Posterior vena cava (tissue), 2 donors: ENCODE data around the gene RAPGEF5. TPM values are rescaled to one million over a fixed set of nuclear protein-coding genes. Genes with fewer than 3 reads are reported as not detected.

Source experiments
- DNase-seq: peaks from one replicate; pipeline ENCODE4 v3.0.0-alpha.2; 2020; ENCODE audit warnings: low spot score
- intact Hi-C, 2 donors: fragments of 100-400 bp; cut with DNase I; formaldehyde crosslinking; loops; one replicate each; pipeline versions ENCODE4 v1.14.1 to v1.14.2; 2022 to 2023
- total RNA-seq, 2 donors: library from RNA; stranded (reverse); fragmentation: NEBNext Ultra II Directional; extraction: Animal tissue kit (Norgen Biotek cat#: 25700); gene quantifications; one replicate each; pipeline ENCODE4 v1.2.1, GENCODE V29; 2021
- donor health status: DM: yes; HTN: yes; CAD: no.
- donor health status: DM: yes; HTN: yes; CAD: no.

The RAPGEF5 gene
- total RNA-seq, 2 donors from 2014 or later: 56.9 to 61.5 TPM

DNA sequence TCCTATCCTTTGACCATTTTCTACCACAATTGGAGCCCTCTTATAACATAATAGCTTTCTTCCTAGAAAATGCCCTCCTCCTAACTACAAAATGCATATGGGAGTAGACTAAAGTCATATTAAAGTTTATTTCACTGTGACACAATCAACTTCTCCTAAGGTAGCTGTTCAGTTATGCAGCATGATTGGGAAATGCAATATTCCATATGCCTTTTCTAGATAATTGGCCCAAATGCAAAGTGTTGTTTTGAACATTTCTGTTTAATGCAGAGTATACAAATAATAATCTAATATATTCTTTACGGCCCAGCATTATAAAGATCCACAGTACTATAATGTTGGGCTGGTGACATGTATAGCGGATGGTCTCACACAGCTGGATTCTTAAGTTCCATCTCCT, 205.1 kb downstream of the RAPGEF5 start:
- intact Hi-C loops: no loop called here
- DNase-seq: no peak

DNA sequence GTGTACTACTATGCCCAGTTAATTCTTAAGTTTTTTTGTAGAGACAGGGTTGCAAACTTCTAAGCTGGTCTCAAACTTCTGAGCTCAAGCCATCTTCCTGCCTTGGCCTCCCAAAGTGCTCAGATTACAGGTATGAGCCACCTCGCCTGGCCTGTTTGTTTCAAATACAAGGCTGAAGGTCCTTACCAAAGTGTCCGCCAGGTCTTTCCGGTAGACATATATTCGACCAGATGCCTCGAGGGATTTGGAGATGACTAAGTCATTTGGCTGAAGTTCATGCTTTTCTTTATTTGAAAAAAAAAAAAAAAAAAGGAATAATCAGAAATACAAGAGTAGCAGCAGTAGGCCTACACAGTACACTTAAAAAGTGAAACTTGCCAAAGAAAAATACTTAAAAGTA, 206.7 kb downstream of the RAPGEF5 start:
- intact Hi-C loops: no loop called here
- no peak for DNase-seq

- no peak for DNase-seq
- intact Hi-C loops: no loop called here
These were observed 209.1 kb downstream of the RAPGEF5 start for GRCh38 chr7:22147868-22148267.

- DNase-seq: no peak
- intact Hi-C loops: no loop called here
These were observed 209.9 kb downstream of the RAPGEF5 start for GRCh38 chr7:22146961-22147512.

GRCh38 chr7:22144950-22145349, 212.0 kb downstream of the RAPGEF5 start:
- DNase-seq: no peak
- intact Hi-C loops: no loop called here

- intact Hi-C loops: no loop called here
- no peak for DNase-seq
These were observed 213.5 kb downstream of the RAPGEF5 start for GRCh38 chr7:22143491-22143890.

GRCh38 chr7:22142572-22142971, 214.4 kb downstream of the RAPGEF5 start:
- no peak for DNase-seq

DNA sequence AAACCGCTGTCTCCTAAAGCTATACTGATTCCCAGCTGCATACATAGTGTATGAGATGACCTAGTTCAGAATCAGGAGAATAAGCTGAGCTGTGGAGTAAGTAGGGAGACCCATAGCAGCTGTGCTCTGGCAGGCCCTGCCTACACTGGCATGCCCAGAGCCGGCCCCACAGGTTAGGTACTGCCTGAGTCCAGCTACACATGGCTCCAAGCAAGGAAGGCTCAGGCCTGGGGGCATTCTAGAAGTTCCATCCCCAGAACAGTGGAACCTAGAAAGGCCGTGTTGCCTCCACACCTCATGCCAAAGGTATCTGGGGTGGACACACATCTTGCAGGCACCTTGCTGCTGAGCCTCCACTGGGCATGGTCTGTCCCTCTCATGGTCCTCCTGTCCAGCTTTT, 215.6 kb downstream of the RAPGEF5 start:
- no peak for DNase-seq
- intact Hi-C loops: no loop called here

More at GRCh38 chr7:22142572-22142971, 214.4 kb downstream of the RAPGEF5 start:
- intact Hi-C loops: no loop called here

- no peak for DNase-seq
- intact Hi-C loops: no loop called here
These were observed 216.4 kb downstream of the RAPGEF5 start for GRCh38 chr7:22140578-22140977.

DNA sequence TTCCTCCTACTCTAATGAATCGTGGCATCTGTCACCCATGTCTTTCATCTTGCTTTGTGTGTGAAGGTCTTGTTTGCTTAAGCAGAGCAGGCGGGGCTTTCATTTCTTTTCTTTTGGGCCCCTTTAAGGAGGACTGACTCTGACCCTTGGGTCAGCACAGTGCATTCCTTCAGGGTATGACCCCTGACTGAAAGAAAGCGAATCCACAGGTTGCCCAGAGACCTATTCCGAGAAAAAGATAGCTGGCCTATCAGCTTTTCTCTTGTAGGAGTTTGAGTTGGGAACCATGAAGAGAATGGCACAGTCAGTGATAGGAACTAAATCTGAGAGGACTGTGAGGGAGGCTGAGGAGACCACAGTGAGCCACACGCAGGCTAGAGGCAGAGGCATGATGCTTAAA, 218.1 kb downstream of the RAPGEF5 start:
- intact Hi-C loops: no loop called here
- DNase-seq: no peak

DNA sequence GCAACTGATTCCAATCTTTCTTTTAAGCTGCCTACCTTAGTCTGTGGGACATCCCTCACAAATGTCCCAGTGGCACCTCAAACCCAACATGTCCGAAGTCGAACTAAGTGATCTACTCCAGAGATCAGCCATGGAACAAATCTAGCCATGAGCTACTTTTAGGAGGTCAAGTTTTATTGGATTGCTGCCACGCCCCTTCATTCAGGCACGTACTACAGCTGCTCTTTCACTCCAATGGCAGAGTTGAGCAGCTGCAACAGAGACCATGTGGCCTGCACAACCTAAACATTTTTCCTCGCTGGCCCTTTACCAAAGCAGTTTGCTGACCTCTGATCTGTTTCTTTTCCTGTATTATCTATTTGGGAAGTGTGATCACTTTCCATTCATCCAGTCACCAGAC, 218.8 kb downstream of the RAPGEF5 start:
- intact Hi-C loops: no loop called here
- DNase-seq: no peak

GRCh38 chr7:22137466-22137865, 219.5 kb downstream of the RAPGEF5 start:
- intact Hi-C loops: no loop called here
- no peak for DNase-seq

GRCh38 chr7:22137026-22137425, 219.9 kb downstream of the RAPGEF5 start:
- intact Hi-C loops: no loop called here
- DNase-seq: no peak

DNA sequence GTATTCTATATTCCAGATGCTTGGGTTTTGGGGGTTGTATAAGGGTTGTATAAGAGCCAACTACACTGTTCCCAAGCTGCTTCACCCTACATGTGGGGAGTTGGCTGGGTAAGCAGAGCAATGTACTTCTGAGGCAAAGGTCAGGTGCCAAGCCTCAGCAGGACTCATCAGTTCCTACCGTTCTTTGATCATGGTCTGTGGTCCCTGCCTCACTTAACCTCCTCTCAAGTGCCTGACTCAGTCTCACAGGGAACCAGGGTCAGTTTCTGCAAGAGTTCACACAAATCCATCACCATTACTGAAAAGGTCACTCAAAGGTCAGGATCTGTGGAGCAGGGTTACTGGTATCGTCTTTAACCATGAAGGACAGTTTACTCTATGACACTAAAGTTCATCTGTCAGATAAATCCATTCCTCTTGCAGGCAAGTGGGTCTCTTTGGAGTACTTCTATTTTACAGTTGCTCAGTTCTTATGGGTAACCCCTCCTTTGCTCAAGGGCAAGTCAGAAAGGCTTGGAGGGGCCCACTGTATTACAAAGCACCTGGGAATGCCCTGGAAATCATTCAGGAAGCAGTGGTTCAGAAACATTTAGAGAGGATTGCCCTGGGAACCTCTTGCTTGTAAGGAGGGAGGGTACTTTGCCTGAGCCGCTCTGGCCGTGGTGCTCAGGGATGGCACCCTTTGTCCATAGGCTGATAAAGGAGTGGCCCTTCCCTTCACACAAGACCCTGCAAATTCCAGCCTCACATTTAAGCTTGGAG, 227.0 kb downstream of the RAPGEF5 start:
- no peak for DNase-seq
- intact Hi-C loops: no loop called here

- DNase-seq: no peak
- intact Hi-C loops: no loop called here
These were observed 227.8 kb downstream of the RAPGEF5 start for GRCh38 chr7:22129166-22129565.

DNA sequence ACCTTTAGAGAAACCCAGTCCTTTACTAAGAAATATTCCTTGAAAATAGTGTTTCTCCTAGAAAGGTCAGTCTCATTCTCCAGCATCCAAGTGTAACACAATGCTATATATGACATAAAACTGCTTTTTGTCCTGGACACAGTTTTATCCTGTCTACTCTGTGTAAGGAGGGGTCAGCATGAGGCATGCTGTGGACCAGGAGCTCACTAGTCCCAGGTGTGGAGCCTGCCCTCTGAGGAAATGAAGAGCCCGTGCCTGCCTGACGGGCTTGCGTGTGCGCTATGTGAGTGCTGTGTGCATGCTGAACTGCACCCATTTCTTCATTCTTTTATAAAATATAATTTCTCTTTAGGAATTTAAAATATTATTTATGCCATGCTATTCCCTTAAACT, 228.4 kb downstream of the RAPGEF5 start:
- intact Hi-C loops: no loop called here
- DNase-seq: no peak

DNA sequence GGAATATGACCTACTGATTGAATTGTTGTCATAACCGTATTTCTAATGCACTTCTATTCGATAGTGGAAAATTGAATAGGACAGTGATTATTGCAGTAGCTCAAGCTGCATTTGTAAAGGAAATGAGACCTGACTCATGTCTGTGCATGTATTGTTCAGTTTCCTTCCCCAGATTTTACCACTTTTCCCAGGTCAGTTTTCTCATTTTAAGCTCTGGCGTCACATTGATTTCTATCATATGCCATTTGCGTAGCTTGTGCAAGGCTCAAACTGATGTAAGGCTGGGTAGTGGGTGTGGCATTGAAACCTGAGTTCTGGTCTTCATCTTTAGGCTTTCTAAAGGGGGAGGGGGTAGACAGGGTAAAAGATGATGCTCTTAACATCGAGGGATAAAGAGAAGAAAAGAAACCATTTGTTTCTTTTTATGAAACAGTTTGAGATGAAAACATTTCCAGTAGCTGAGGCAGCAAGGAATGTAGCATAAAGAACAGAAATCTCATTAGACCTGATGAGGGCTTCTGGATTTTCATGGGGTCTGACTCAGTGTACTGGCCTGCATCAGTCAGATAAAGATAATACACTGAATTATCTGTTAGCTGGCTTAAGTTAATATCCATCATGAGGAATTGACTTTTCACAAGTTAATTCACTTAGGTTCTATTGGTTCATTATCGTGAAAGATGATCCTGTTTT, 229.0 kb downstream of the RAPGEF5 start:
- intact Hi-C loops: no loop called here

DNA sequence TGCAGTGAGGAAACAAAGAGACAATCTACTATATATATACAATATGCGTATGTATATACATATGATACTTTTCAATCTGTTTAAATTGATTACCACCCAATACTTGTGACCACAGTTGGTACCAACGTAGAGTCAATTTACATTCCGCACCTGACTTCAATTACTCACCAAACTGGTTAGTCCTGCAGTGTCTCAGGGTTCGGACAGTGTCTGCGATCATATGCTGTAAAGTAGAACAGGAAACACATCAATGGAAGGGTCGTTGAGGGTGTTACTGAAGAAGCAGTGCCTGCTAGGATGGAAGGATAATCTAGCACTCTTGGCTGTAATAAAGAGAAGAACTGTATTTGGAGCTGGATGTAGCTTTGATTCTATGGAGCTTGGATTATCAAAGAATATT, 231.5 kb downstream of the RAPGEF5 start:
- no peak for DNase-seq
- intact Hi-C loops: no loop called here

More for the DNA sequence above, 229.0 kb downstream of the RAPGEF5 start:
- DNase-seq: no peak

- DNase-seq: no peak
- intact Hi-C loops: no loop called here
These were observed 232.0 kb downstream of the RAPGEF5 start for GRCh38 chr7:22124941-22125340.

DNA sequence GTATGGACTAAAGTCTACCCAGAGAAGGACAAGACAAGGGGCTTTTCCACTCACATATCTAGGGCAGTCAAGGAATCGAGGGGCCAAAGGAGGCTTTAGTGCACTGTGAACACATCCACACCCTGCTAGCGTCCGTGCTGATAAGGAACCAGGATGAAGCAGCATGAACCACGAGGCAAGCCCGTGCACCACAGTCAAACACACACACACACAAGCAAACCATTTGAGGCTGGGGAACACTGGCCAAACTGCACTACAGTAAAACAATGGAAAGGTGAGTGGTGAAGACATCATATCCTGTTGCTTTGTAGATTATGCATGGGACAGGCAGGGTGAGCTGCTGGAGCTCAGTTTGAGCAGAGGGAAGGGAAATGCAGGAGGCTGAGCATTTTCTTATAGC, 233.8 kb downstream of the RAPGEF5 start:
- intact Hi-C loops: no loop called here
- DNase-seq: no peak
